Mesendoderm (in vitro differentiated cells): Measurements from ENCODE around the gene MVK.

Source experiments
- DNase-seq: peaks from one replicate; pipeline ENCODE4 v3.0.0; 2013
- H2AK5ac ChIP-seq: 2 replicates; pipeline ENCODE4 v1.6.1; 2013; ENCODE audit warnings: low read length, inconsistent platforms
- H2BK120ac ChIP-seq: 2 replicates; pipeline ENCODE4 v1.6.1; 2013; ENCODE audit warnings: low read depth, mild to moderate bottlenecking, low read length, moderate library complexity, mixed read lengths
- H2BK15ac ChIP-seq: replicated peaks from 2 replicates; pipeline ENCODE4 v1.6.1; 2013; ENCODE audit warnings: low read depth, mild to moderate bottlenecking, moderate library complexity
- H2BK5ac ChIP-seq: 2 replicates; pipeline ENCODE4 v1.6.1; 2013; ENCODE audit warnings: low read length, inconsistent platforms
- H3K18ac ChIP-seq: 2 replicates; pipeline ENCODE4 v1.6.1; 2013; ENCODE audit warnings: mild to moderate bottlenecking, low read length, mixed read lengths
- H3K23ac ChIP-seq: one replicate; pipeline ENCODE4 v1.6.1; 2013; ENCODE audit warnings: low read length
- H3K27ac ChIP-seq: 2 replicates; pipeline ENCODE4 v1.5.1; 2013; ENCODE audit warnings: low read depth, mild to moderate bottlenecking, inconsistent platforms, low read length, moderate library complexity
- H3K27me3 ChIP-seq: 2 replicates; pipeline ENCODE4 v1.6.1; 2013; ENCODE audit warnings: low read length, control low read depth, mild to moderate bottlenecking, inconsistent platforms; ENCODE audit not compliant: insufficient read depth, poor library complexity
- H3K36me3 ChIP-seq: 2 replicates; pipeline ENCODE4 v1.6.1; 2013; ENCODE audit warnings: low read length, inconsistent platforms; ENCODE audit not compliant: control insufficient read depth, insufficient read depth
- H3K4ac ChIP-seq: one replicate; pipeline ENCODE4 v1.6.1; 2013; ENCODE audit warnings: low read depth, mild to moderate bottlenecking, low read length, moderate library complexity
- H3K4me1 ChIP-seq: 2 replicates; pipeline ENCODE4 v1.6.1; 2013; ENCODE audit warnings: low read depth, low read length, inconsistent platforms; ENCODE audit not compliant: control insufficient read depth
- H3K4me2 ChIP-seq: 2 replicates; pipeline ENCODE4 v1.6.1; 2013; ENCODE audit warnings: low read length
- H3K4me3 ChIP-seq: 2 replicates; pipeline ENCODE4 v1.5.1; 2013; ENCODE audit warnings: mild to moderate bottlenecking, low read length
- H3K56ac ChIP-seq: one replicate; pipeline ENCODE4 v1.6.1; 2013; ENCODE audit warnings: low read length
- H3K79me1 ChIP-seq: 2 replicates; pipeline ENCODE4 v1.6.1; 2013; ENCODE audit warnings: low read length, inconsistent platforms
- H3K79me2 ChIP-seq: 2 replicates; pipeline ENCODE4 v1.6.1; 2013; ENCODE audit warnings: mild to moderate bottlenecking, low read length; ENCODE audit not compliant: control insufficient read depth, insufficient read depth
- H3K9ac ChIP-seq: 2 replicates; pipeline ENCODE4 v1.6.1; 2013; ENCODE audit warnings: low read length, inconsistent platforms
- H4K5ac ChIP-seq: one replicate; pipeline ENCODE4 v1.6.1; 2013; ENCODE audit warnings: low read length
- H4K8ac ChIP-seq: one replicate; pipeline ENCODE4 v1.6.1; 2013; ENCODE audit warnings: low read depth, mild to moderate bottlenecking, control low read depth, low read length, moderate library complexity
- WGBS: extraction: QIAGEN DNeasy Blood & Tissue Kit; methylation state at CpG from one replicate; pipeline ENCODE4 v1.1.7; 2013; ENCODE audit warnings: low lambda C conversion rate, missing lambda C conversion rate; ENCODE audit not compliant: insufficient coverage; ENCODE audit errors: extremely low coverage; 5-methylcytosine and 5-hydroxymethylcytosine counted together

Gene MVK

DNA sequence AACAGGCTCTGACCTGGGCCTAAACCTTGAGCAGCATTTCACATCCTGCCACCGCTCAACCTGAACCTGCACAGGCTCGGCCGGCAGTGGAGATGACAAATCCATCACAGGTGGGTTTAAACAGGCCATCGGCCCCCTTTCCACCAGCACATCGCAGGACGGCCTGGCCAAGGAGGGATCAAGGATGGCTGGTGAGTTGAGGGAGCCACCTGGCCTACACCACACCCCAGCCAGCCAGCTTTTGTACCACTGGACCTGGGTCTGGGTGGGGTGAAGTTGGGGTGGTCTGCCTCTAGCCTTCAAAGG, 14.4 kb upstream of the MVK start:
- Histone ChIP-seq H2BK15ac (no peak overlapping the region), H3K56ac (no peak overlapping the region), H3K79me2 (no peaks in the 10 kb centered on the region), H3K4me2 (no peak overlapping the region), H3K9ac (no peak overlapping the region), H2BK5ac (no peak overlapping the region), H4K8ac (no peak overlapping the region), H2BK120ac (no peak overlapping the region), H3K4me3 (no peak overlapping the region), H3K4me1 (no peaks in the 10 kb centered on the region), H3K18ac (no peak overlapping the region), H4K5ac (no peak overlapping the region), H3K23ac (no peak overlapping the region), H3K36me3 (no peaks in the 10 kb centered on the region), H3K27ac (no peak overlapping the region), H2AK5ac (no peak overlapping the region), H3K27me3 (no peaks in the 10 kb centered on the region), H3K79me1 (no peaks in the 10 kb centered on the region), H3K4ac (no peak overlapping the region)
- WGBS = no CpG with 5 or more reads among the region's 6 CpGs
- no peak for DNase-seq

DNA sequence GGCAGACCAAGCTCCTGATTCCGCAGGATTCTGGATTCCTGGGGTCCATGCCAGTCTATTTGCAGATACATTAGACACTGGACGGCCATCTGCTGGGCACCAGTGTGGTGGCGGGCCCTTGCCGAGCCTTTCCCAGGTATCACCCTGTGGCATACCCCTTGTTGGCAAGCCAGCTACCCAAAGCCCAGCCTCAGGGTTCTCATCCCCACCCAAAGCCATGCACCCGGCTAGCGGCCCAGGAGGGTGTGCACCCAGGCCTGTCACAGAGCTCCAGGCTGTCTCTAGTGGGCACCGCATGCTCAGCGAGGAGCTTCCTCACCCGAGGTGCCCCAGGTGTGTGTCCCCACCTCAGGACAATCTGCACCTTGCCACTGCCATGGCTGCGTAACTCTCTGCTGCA, 14.0 kb upstream of the MVK start:
- H3K4me3 ChIP-seq = no peak overlapping the region

DNA sequence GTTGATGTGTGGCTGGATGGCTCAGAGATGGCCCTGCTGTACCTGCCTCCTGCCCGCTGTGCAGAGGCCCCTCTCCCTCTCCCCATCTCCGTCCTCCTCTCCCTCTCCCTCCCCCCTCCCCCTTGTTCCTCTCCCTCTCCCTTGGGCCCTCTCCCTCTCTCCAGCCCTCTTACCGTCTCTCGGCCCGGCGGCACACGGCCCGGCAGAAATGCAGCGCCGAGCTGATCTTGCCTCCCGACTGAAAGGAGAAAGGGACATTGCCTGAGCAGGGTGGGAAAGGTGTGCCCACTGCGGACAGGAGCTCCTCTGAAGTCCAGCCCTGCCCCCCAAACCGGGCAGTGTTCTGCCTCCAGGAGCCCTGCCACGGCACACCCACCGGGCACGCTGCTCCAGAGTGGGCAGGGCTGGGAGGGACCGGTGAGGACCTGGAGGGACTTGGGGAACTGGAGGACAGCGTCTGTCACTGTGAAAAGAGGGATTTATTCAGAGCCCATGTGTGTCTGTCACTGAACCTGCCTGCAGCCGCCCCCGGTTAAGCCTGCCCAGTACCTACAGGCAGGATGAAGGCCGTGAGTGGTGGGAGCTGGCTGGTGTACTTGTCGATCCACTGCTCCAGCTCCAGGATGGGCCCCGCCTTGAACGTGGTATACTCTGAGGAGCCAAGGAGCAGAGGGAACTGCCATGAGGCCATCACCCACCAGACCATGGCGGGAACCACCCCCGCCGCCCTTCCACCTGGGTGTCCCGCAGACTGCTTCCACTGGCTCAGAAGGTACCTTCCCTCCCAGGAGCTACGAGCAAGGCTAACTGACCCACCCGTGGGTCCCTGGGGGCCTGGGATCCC, 12.5 kb upstream of the MVK start:
- no peaks in the 10 kb centered on the region for H3K36me3 ChIP-seq
- WGBS = no CpG with 5 or more reads among the region's 30 CpGs

More for the DNA sequence above, 14.0 kb upstream of the MVK start:
- no peak overlapping the region for H3K27ac ChIP-seq
- no peak overlapping the region for H3K18ac ChIP-seq
- H3K79me2 ChIP-seq = no peaks in the 10 kb centered on the region
- no peak overlapping the region for H3K23ac ChIP-seq
- no peak overlapping the region for H3K4me2 ChIP-seq
- no peak overlapping the region for H2AK5ac ChIP-seq
- H3K79me1 ChIP-seq = no peaks in the 10 kb centered on the region
- no peaks in the 10 kb centered on the region for H3K27me3 ChIP-seq
- WGBS = no CpG with 5 or more reads among the region's 10 CpGs
- H3K4ac ChIP-seq = no peak overlapping the region
- H4K8ac ChIP-seq = no peak overlapping the region
- no peak overlapping the region for H3K56ac ChIP-seq
- no peaks in the 10 kb centered on the region for H3K36me3 ChIP-seq
- H2BK5ac ChIP-seq = no peak overlapping the region
- H2BK15ac ChIP-seq = no peak overlapping the region
- no peak for DNase-seq
- no peak overlapping the region for H2BK120ac ChIP-seq
- no peaks in the 10 kb centered on the region for H3K4me1 ChIP-seq
- H3K9ac ChIP-seq = no peak overlapping the region
- H4K5ac ChIP-seq = no peak overlapping the region

GRCh38 chr12:109561711-109562030, 11.9 kb upstream of the MVK start:
- no peak overlapping the region for H2BK5ac ChIP-seq
- H3K23ac ChIP-seq = no peak overlapping the region
- no peaks in the 10 kb centered on the region for H3K4me1 ChIP-seq
- H2BK15ac ChIP-seq = no peak overlapping the region
- H4K8ac ChIP-seq = no peak overlapping the region
- no peak for DNase-seq
- no peak overlapping the region for H3K9ac ChIP-seq
- H3K27ac ChIP-seq = no peak overlapping the region
- no peak overlapping the region for H4K5ac ChIP-seq
- no peak overlapping the region for H2AK5ac ChIP-seq
- H3K4me2 ChIP-seq = no peak overlapping the region
- WGBS = no CpG with 5 or more reads among the region's 10 CpGs
- no peak overlapping the region for H3K56ac ChIP-seq
- H3K79me1 ChIP-seq = no peaks in the 10 kb centered on the region
- no peak overlapping the region for H2BK120ac ChIP-seq
- H3K36me3 ChIP-seq = peaks cover 1% of the 10 kb centered on the region
- H3K27me3 ChIP-seq = no peaks in the 10 kb centered on the region
- H3K4me3 ChIP-seq = no peak overlapping the region
- no peaks in the 10 kb centered on the region for H3K79me2 ChIP-seq
- no peak overlapping the region for H3K18ac ChIP-seq
- no peak overlapping the region for H3K4ac ChIP-seq

More for the DNA sequence above, 12.5 kb upstream of the MVK start:
- H2AK5ac ChIP-seq = no peak overlapping the region
- no peak overlapping the region for H3K4me3 ChIP-seq
- no peaks in the 10 kb centered on the region for H3K79me2 ChIP-seq
- H3K79me1 ChIP-seq = no peaks in the 10 kb centered on the region
- no peak overlapping the region for H4K8ac ChIP-seq
- no peaks in the 10 kb centered on the region for H3K4me1 ChIP-seq
- no peak overlapping the region for H3K56ac ChIP-seq
- no peak overlapping the region for H3K18ac ChIP-seq
- no peak for DNase-seq
- no peak overlapping the region for H4K5ac ChIP-seq
- no peak overlapping the region for H2BK5ac ChIP-seq
- no peak overlapping the region for H3K9ac ChIP-seq
- no peaks in the 10 kb centered on the region for H3K27me3 ChIP-seq
- no peak overlapping the region for H3K4me2 ChIP-seq
- no peak overlapping the region for H3K23ac ChIP-seq
- H3K27ac ChIP-seq = no peak overlapping the region
- no peak overlapping the region for H2BK15ac ChIP-seq
- H3K4ac ChIP-seq = no peak overlapping the region
- H2BK120ac ChIP-seq = no peak overlapping the region

- H4K8ac ChIP-seq = no peak overlapping the region
- no peak overlapping the region for H2AK5ac ChIP-seq
- no peaks in the 10 kb centered on the region for H3K79me2 ChIP-seq
- H2BK5ac ChIP-seq = no peak overlapping the region
- H3K4me3 ChIP-seq = no peak overlapping the region
- H3K36me3 ChIP-seq = peaks cover 1% of the 10 kb centered on the region
- no peak for DNase-seq
- no peak overlapping the region for H3K9ac ChIP-seq
- H3K18ac ChIP-seq = no peak overlapping the region
- H3K4me1 ChIP-seq = no peaks in the 10 kb centered on the region
- H3K4ac ChIP-seq = no peak overlapping the region
- H3K79me1 ChIP-seq = no peaks in the 10 kb centered on the region
- no peak overlapping the region for H2BK120ac ChIP-seq
- H3K56ac ChIP-seq = no peak overlapping the region
- H3K27me3 ChIP-seq = no peaks in the 10 kb centered on the region
- H2BK15ac ChIP-seq = no peak overlapping the region
- no peak overlapping the region for H3K23ac ChIP-seq
- H3K27ac ChIP-seq = no peak overlapping the region
- WGBS = no CpG with 5 or more reads among the region's 4 CpGs
- no peak overlapping the region for H3K4me2 ChIP-seq
- no peak overlapping the region for H4K5ac ChIP-seq
Measured at GRCh38 chr12:109562871-109563270, 10.7 kb upstream of the MVK start.
